GM12891 (cell line): Measurements from ENCODE around the gene MLXIPL.
"Not testable (repeated sequence)": the region's sequence is repeated elsewhere in the genome, so short reads cannot be mapped to it uniquely, and the experiment has no call there.

Experiments used
- PAX5 ChIP-seq: IDR thresholded peaks from 2 replicates; pipeline ENCODE4 v1.6.1; 2011; ENCODE audit warnings: low read length, moderate library complexity, mild to moderate bottlenecking; ENCODE audit not compliant: insufficient read depth, severe bottlenecking
- POLR2A ChIP-seq: IDR thresholded peaks from 2 replicates; pipeline ENCODE4 v1.6.1; 2011; ENCODE audit warnings: low read depth, low read length, control low read depth
- POLR2AphosphoS5 ChIP-seq: IDR thresholded peaks from 2 replicates; pipeline ENCODE4 v1.6.1; 2011; ENCODE audit warnings: low read depth, low read length, control low read depth
- POU2F2 ChIP-seq: IDR thresholded peaks from 2 replicates; pipeline ENCODE4 v1.6.1; 2011; ENCODE audit warnings: low read depth, mild to moderate bottlenecking, control low read depth, low read length, moderate library complexity
- SPI1 ChIP-seq: IDR thresholded peaks from 2 replicates; pipeline ENCODE4 v1.6.1; 2011; ENCODE audit warnings: low read depth, low read length, control low read depth
- TAF1 ChIP-seq: IDR thresholded peaks from 2 replicates; pipeline ENCODE4 v1.6.1; 2011; ENCODE audit warnings: low read depth, low read length, control low read depth

DNA sequence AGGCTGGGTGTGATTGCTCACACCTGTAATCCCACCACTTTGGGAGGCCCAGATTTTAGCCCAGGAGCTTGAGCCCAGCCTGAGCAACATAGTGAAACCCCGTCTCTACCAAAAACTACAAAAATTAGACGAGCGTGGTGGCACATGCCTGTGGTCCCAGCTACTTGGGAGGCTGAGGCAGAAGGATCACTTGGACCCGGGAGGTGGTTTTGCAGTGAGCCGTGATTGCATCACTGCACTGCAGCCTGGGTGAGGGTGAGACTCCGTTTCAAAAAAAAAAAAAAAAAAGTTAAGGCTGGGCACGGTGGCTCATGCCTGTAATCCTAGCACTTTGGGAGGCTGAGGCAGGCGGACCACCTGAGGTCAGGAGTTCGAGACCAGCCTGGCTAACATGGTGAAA, 43.3 kb downstream of the MLXIPL start:
- not testable (repeated sequence) for TF ChIP-seq TAF1, POLR2A, POLR2AphosphoS5, SPI1, POU2F2, PAX5
